GM06990 (cell line): Measurements from ENCODE around the gene PROSER3.

Experiments used
- DNase-seq: peaks from one replicate; pipeline ENCODE4 v3.0.0-alpha.2; 2011; ENCODE audit not compliant: insufficient read length; ENCODE audit errors: extremely low read depth
- H3K27me3 ChIP-seq: replicated peaks from 2 replicates; pipeline ENCODE4 v1.6.0; 2011; ENCODE audit warnings: low read length; ENCODE audit not compliant: control insufficient read depth, insufficient read depth
- H3K36me3 ChIP-seq: 2 replicates; pipeline ENCODE4 v1.5.1; 2011; ENCODE audit warnings: low read length; ENCODE audit not compliant: control insufficient read depth, insufficient read depth
- H3K4me3 ChIP-seq: replicated peaks from 2 replicates; pipeline ENCODE4 v1.5.1; 2011; ENCODE audit warnings: low read depth, mild to moderate bottlenecking, control low read depth, low read length
- TF ChIP-seq, protein P1 (sequence below): IDR thresholded peaks from 2 replicates; pipeline ENCODE4 v1.5.1; 2011; ENCODE audit warnings: low read length, control low read depth, mild to moderate bottlenecking, inconsistent platforms; ENCODE audit not compliant: insufficient read depth, poor library complexity, severe bottlenecking

PROSER3 gene

GRCh38 chr19:35780058-35780457 is 22.1 kb downstream of the PROSER3 start:
- TF ChIP-seq, protein P1, sequence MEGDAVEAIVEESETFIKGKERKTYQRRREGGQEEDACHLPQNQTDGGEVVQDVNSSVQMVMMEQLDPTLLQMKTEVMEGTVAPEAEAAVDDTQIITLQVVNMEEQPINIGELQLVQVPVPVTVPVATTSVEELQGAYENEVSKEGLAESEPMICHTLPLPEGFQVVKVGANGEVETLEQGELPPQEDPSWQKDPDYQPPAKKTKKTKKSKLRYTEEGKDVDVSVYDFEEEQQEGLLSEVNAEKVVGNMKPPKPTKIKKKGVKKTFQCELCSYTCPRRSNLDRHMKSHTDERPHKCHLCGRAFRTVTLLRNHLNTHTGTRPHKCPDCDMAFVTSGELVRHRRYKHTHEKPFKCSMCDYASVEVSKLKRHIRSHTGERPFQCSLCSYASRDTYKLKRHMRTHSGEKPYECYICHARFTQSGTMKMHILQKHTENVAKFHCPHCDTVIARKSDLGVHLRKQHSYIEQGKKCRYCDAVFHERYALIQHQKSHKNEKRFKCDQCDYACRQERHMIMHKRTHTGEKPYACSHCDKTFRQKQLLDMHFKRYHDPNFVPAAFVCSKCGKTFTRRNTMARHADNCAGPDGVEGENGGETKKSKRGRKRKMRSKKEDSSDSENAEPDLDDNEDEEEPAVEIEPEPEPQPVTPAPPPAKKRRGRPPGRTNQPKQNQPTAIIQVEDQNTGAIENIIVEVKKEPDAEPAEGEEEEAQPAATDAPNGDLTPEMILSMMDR = no peak
- DNase-seq = no peak
- H3K4me3 ChIP-seq = no peak overlapping the region
- H3K36me3 ChIP-seq = no peaks in the 10 kb centered on the region; the same call in 1 of the 2 replicates
- H3K27me3 ChIP-seq = no peaks in the 10 kb centered on the region

DNA sequence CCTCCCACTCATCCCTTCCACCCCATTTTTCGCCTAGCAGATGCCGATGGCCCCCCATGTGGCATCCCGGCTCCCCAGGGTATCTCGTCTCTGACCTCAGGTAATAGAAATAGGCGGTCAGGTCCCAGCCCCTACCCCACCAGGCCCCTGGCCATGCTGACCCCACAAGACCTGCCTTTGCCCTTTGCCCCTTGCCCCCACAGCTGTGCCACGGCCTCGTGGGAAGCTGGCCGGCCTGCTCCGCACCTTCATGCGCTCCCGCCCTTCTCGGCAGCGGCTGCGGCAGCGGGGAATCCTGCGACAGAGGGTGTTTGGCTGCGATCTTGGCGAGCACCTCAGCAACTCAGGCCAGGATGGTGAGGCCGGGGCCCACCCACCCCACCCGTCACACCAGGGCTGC is 22.7 kb downstream of the PROSER3 start:
- no peak overlapping the region for H3K4me3 ChIP-seq
- no peaks in the 10 kb centered on the region for H3K27me3 ChIP-seq
- no peaks in the 10 kb centered on the region; the same call in 1 of the 2 replicates for H3K36me3 ChIP-seq
- DNase-seq = no peak
- TF ChIP-seq, protein P1 = no peak

GRCh38 chr19:35781650-35782049 is 23.7 kb downstream of the PROSER3 start:
- TF ChIP-seq, protein P1 = no peak
- H3K36me3 ChIP-seq = no peaks in the 10 kb centered on the region; the same call in 1 of the 2 replicates
- no peaks in the 10 kb centered on the region for H3K27me3 ChIP-seq
- no peak overlapping the region for H3K4me3 ChIP-seq
- no peak for DNase-seq

- DNase-seq = no peak
- Histone ChIP-seq H3K4me3 (no peak overlapping the region), H3K27me3 (no peaks in the 10 kb centered on the region), H3K36me3 (no peaks in the 10 kb centered on the region; the same call in 1 of the 2 replicates)
- TF ChIP-seq, protein P1 = no peak
These were observed 24.6 kb downstream of the PROSER3 start for GRCh38 chr19:35782589-35782988.

- no peak overlapping the region for H3K4me3 ChIP-seq
- no peak for DNase-seq
- H3K27me3 ChIP-seq = no peaks in the 10 kb centered on the region
- TF ChIP-seq, protein P1 = no peak
- H3K36me3 ChIP-seq = no peaks in the 10 kb centered on the region; the same call in 1 of the 2 replicates
These were observed 25.8 kb downstream of the PROSER3 start for GRCh38 chr19:35783469-35784434.
